Stimulated activated CD8-positive, alpha-beta memory T cell treated with anti-CD3 and anti-CD28 coated beads, Interleukin-15, amount 100 ng/mL, for 48 hours (primary cell): Measurements from ENCODE around the gene AFAP1L2.

Source experiments
- DNase-seq, 2 donors: peaks; one replicate each; pipeline ENCODE4 v3.0.0-alpha.2; 2020; ENCODE audit warnings: low read depth in 2 of 2

Gene AFAP1L2

GRCh38 chr10:114388275-114388674, 16.0 kb downstream of the AFAP1L2 start:
- DNase-seq, result peak in 1 of 2 donors; percentile 28

DNA sequence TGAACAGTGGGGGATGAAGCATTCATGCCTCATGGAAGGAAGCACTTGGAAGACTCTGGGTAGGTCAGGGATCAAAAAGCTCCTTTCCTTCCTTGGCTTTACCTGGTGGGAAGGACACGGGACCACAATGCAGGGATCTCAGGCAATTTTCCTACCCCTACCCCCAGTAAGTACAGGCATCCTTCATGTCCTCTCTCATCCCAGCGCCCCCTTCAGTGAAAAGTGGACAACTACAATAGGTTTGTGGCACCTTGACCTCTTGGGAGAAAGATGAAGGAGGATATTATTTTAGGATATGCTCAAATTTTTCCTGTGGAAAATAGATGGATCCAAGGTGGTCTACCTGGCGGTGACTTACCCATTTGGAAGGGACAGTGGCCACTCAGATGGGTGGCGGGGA, 16.5 kb downstream of the AFAP1L2 start:
- DNase-seq, result no peak

DNA sequence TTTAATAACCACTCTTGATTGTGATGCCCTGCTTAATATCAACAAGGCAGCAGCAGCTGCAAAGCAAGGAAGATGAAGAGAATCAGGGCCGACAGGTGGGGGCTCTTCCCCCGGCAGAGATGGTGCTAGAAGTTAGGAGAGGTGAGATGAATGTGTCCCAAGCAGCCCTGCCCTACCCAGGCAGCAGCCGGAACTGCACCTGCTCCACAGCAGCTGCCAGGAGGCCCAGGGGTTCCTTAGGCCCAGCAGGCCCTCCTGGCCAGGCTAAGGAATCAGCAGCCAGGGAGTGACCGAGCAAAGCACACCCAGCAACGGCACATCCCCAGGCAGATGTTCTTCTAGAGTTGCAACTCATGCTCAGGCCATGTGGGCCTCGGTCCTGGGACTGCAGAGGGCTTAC, 17.9 kb downstream of the AFAP1L2 start:
- DNase-seq, result no peak

- no peak for DNase-seq
These were observed 18.7 kb downstream of the AFAP1L2 start for GRCh38 chr10:114385557-114385956.

DNA sequence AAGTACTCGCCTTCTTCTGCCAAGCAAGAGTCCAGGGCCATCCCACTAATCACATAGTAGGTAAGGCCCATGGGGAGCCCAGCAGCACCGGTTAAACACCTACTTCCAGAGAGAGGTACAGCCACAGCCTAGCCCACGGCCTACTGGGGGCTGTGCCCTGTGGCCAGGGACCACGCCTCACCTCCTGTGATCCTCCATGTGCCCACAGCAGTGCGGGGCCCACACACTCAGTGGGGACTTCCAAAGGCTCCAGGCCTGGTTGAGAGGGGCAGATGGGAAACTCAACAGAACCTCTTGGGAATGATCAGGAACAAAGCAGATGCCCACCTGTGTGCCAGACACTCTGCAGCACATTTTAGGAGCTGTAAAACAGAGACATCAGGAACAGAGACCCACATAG, 19.7 kb downstream of the AFAP1L2 start:
- no peak for DNase-seq

GRCh38 chr10:114384181-114384580, 20.1 kb downstream of the AFAP1L2 start:
- DNase-seq, result no peak

- DNase-seq, result no peak
These were observed 23.5 kb downstream of the AFAP1L2 start for GRCh38 chr10:114380797-114381196.

DNA sequence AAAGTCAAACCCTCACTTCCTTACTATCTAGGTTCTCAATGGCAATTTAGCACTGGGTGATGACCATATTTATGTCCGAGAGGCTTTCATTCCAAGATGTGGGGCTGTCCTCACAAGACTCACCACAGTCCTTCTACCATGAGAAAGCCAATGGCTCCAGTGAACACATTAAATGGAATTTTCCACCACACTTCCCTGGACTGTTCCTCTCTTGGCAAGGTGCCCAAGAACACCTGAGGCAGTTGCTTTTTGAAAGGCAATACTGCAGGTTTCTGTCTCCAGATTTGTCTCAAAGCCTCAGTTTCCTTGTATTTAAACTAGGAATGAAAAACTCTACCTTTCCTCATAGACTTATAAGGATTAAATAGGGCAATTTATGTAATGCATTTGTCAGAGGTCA, 24.2 kb downstream of the AFAP1L2 start:
- DNase-seq, result no peak

GRCh38 chr10:114379631-114380041, 24.7 kb downstream of the AFAP1L2 start:
- no peak for DNase-seq

DNA sequence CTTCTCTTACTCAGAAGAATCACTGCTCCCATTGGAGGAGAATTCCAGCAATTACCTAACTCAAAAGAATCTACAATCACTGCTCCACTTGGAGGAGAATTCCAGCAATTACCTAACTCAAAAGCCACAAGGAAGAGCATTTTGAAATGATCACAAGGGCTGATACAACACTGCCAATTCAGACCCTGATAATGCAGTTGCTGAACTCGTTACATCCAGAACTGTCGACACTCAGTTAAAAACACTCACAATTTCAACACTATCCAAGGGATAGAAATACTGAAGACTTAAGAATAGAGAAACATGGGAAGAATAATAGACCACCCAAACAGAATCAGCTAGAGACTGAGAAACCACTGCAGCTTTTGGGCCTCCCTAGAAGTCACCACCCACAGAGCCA, 27.8 kb downstream of the AFAP1L2 start:
- no peak for DNase-seq

- DNase-seq, result no peak
These were observed 29.3 kb downstream of the AFAP1L2 start for GRCh38 chr10:114375047-114375446.

DNA sequence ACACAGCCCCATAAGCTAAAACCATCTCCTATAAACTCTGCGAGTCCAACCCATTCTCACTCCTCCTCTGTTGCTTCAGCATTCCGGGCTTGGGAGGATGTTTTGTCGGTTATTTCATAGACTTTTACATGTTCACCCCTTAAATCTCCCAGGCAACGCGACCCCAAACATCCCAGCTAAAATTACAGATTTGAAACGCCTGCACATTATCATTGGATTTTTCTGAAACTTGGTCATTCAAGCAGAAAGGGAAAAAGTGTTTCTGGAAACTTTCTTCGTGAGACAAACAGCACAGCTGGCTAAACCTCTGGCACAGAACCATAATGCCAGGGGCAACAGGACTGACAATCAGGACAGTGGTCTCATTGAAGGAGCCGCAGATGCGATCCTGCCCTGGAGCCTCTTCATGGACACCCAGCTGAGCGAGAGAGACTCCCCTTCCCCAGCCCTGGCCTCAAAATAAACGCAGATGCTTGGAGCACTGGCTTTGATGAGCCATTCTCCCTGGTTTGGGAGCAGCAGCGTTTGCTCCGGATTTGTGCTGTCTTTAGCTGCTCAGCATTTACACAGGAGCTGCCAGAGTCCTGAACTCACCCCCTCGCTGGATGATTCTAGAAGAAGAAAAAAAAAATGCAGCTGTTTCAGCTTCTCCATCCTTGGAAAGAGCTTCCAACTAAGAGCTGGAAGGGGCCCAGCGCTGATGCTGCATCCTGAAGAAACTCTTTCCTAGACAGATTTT, 30.1 kb downstream of the AFAP1L2 start:
- no peak for DNase-seq

DNA sequence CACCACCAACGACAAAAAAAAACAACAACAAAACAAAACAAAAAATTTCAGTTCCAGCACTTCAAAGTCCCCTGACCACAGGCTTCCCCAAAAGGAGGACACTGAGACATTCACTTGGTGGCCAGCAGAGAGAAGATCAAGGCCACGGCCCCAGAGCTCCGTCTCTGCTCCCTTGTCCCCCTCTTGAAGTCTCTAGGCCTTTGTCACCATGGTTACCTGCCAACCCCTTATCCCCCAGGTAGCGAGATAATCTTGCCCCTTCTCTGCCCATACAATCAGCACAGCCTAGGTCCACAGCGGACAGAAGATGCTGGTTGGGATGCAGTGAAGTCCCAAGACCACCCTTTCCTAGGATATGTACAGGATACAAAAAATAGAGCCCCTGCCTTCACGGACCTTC, 30.7 kb downstream of the AFAP1L2 start:
- no peak for DNase-seq

GRCh38 chr10:114372995-114373394, 31.3 kb downstream of the AFAP1L2 start:
- no peak for DNase-seq

GRCh38 chr10:114372179-114372578, 32.1 kb downstream of the AFAP1L2 start:
- DNase-seq, result no peak

DNA sequence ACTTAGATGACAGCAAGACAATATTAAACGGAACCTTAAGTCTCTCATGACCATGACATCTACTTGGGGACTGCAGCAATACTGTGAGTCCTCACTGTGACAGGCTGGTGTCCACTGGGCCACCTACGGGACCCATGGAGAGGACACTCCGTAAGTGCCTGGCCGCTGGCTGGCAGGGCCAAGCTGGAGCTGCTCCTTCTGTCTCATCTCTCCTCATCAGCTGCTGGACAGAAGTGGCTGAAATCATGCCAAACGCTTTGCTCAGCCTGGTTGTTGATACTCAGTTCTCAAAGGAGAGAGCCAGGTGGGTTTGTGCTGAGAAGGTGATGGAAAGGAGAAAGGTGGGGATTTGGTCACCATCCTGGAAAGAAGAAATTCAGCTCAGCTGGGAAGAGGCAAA, 33.3 kb downstream of the AFAP1L2 start:
- no peak for DNase-seq

GRCh38 chr10:114370199-114370598, 34.1 kb downstream of the AFAP1L2 start:
- DNase-seq, result no peak

GRCh38 chr10:114368057-114368391, 36.3 kb downstream of the AFAP1L2 start:
- DNase-seq, result no peak

DNA sequence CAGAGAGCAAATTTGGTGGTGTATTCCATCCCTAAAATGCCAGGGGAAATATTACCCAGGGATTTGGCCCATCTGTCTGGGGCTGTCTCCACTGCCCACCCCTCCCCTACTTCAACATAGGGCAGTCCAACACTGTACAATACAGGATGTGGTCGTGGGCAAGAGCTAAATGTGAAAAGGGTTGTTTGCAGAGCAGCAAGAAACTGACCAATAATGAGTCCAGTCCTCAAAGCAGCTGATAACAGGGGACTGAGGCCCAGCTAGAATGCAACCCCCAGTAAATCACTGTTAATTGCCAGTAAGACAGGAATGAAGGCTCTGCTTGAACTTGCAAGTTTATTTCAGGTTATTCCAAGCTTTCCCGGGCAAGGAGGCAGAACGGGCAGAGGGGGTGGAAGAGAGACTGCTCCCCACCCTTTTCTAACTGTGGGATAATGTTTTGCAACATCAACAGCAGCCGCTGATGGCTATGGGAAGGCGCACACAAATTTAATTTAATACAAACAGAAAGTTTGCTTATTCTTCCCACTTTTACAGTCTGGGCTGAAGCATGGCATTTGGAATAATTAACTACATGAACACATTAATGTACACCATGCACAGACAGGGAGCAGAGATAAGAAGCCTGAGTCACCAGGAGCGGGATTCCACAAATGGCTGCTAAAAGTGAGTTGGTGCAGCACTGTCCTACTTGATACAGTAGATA, 36.8 kb downstream of the AFAP1L2 start:
- no peak for DNase-seq

- DNase-seq, result no peak
These were observed 39.6 kb downstream of the AFAP1L2 start for GRCh38 chr10:114364726-114365125.

GRCh38 chr10:114363745-114364454, 40.4 kb downstream of the AFAP1L2 start:
- DNase-seq, result no peak

GRCh38 chr10:114362826-114363355, 41.4 kb downstream of the AFAP1L2 start:
- no peak for DNase-seq

DNA sequence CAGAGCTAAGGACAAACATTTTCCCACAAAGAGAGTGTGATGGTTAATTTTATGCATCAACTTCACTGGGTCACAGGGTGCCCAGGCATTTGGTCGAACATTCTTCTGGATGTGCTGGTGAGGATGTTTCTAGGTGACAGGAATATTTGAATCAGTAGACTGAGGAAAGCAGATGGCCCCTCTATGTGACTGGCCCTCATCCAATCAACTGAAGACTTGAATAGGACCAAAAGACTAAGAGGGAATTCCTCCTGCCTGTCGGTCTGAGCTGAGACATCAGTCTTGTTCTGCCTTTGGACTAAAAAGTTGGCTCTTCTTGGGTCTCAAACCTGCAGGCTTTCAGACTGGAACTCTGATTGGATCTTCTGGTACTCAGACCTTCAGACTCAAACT, 44.4 kb downstream of the AFAP1L2 start:
- no peak for DNase-seq
